Small intestine (tissue), 7 donors: ENCODE results near the gene VWA5A. TPM values are rescaled to one million over a fixed set of nuclear protein-coding genes. Genes with fewer than 3 reads are reported as not detected.
"Not testable (repeated sequence)": the region's sequence is repeated elsewhere in the genome, so short reads cannot be mapped to it uniquely, and the experiment has no call there.

Experiments
- DNase-seq, 2 donors: peaks; one replicate each; pipeline versions ENCODE4 v3.0.0 to v3.0.0-alpha.2; 2013
- FAIRE-seq: peaks from 2 replicates; lab custom pipeline; 2012; peaks lifted over from hg19 to GRCh38; lab: Jason Lieb, UNC
- H3K27ac ChIP-seq, 3 donors: one replicate each; pipeline ENCODE4 v1.5.1; 2013; ENCODE audit warnings: low read length in 2 of 3, mild to moderate bottlenecking in 2 of 3, control low read depth in 1 of 3, inconsistent platforms in 1 of 3, low read depth in 1 of 3, moderate library complexity in 1 of 3
- H3K27me3 ChIP-seq, 3 donors: one replicate each; pipeline ENCODE4 v1.6.1; 2013; ENCODE audit warnings: low read length in 3 of 3, inconsistent platforms in 1 of 3; ENCODE audit not compliant: control insufficient read depth in 3 of 3, insufficient read depth in 3 of 3
- H3K36me3 ChIP-seq, 3 donors: one replicate each; pipeline ENCODE4 v1.6.1; 2013; ENCODE audit warnings: low read length in 3 of 3, inconsistent platforms in 1 of 3, low read depth in 1 of 3, mild to moderate bottlenecking in 1 of 3, moderate library complexity in 1 of 3; ENCODE audit not compliant: control insufficient read depth in 3 of 3, insufficient read depth in 2 of 3
- H3K4me1 ChIP-seq, 3 donors: one replicate each; pipeline ENCODE4 v1.6.1; 2013; ENCODE audit warnings: low read length in 2 of 3, inconsistent platforms in 1 of 3, low read depth in 1 of 3, mild to moderate bottlenecking in 1 of 3, moderate library complexity in 1 of 3; ENCODE audit not compliant: control insufficient read depth in 3 of 3, insufficient read depth in 2 of 3
- H3K4me3 ChIP-seq, 3 donors: one replicate each; pipeline ENCODE4 v1.5.1; 2013; ENCODE audit warnings: low read length in 3 of 3, control low read depth in 1 of 3, inconsistent platforms in 1 of 3, low read depth in 1 of 3, mild to moderate bottlenecking in 1 of 3, moderate library complexity in 1 of 3
- H3K9me3 ChIP-seq, 2 donors: one replicate each; pipeline ENCODE4 v1.6.1; 2013; ENCODE audit warnings: low read depth in 1 of 2, low read length in 1 of 2; ENCODE audit not compliant: control insufficient read depth in 2 of 2, insufficient read depth in 1 of 2
- WGBS, 3 donors: extraction: QIAGEN DNeasy Blood & Tissue Kit; methylation state at CpG; one replicate each; pipeline ENCODE4 v1.1.7; 2013; 5-methylcytosine and 5-hydroxymethylcytosine counted together
- polyA plus RNA-seq, 4 donors: library from polyadenylated mRNA; stranded (reverse) in 3 of 4; unstranded in 1 of 4; fragments of 200-250 nt in 3 of 4; fragments of 120-200 nt in 1 of 4; gene quantifications; one replicate each; pipeline versions ENCODE4 v1.2.1 to v1.2.3, GENCODE V29; 2013
- donor health status: healthy with polysubstance abuse.
- donor health status: control.
- donor health status: control.
- donor health status: Bipolar disorder and iron deficiency.
- donor health status: healthy.

Gene VWA5A
- polyA plus RNA-seq, 4 donors: 21.9 to 38.2 (median 28.7) TPM

DNA sequence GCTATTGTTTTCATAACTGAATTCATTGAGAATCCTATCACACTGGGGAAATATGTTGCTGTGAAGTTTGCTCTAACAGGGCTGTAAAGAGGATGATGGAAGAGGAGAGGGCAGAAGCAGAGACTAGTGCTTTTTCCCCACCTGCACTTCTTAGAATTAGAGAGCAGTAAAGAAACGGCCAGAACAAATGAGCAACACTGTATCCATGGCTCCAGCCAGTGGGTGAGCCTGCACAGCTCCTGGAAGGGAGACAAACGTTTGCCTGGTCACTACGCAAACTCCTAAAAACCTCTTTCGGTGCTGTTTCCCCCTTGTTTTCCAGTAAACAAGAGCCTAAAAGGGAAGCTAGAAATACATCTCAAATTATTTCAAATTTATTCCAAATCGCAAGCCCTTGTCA is 45.7 kb downstream of the VWA5A start:
- Histone ChIP-seq H3K27ac (no peak overlapping the region), H3K4me1 (no peaks in the 10 kb centered on the region), H3K9me3 (no peaks in the 10 kb centered on the region), H3K4me3 (no peak overlapping the region), H3K27me3 (no peaks in the 10 kb centered on the region), H3K36me3 (no peaks in the 10 kb centered on the region)
- DNase-seq (no peak), FAIRE-seq (no peak)
- WGBS, 3 donors: 64 to 72% (median 72%) methylated on average over 5 of the region's 5 CpGs

DNA sequence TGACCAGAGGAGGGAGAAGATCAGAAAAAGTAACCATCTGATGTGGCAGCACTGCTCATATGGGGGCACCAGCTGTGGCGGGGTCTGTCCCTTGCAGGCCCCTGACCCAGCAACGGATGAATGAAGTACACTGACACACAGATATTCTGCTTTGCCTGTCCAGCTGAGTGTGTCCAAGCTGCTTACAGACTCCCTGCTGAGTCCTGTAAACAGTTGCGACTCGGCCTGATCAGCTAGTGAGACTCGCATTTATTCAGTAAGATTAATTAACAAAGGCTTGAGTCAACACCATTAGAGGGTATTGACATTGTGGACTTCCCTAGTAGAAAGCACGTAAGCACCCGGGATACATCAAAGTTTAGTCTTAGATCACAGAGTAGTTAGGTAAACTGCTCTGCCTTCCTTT is 52.6 kb downstream of the VWA5A start:
- no peaks in the 10 kb centered on the region for H3K36me3 ChIP-seq
- H3K4me1 ChIP-seq: no peaks in the 10 kb centered on the region
- no peak for FAIRE-seq
- no peak overlapping the region for H3K4me3 ChIP-seq
- no peaks in the 10 kb centered on the region for H3K27me3 ChIP-seq
- no peak overlapping the region for H3K27ac ChIP-seq
- no peak for DNase-seq
- H3K9me3 ChIP-seq: no peaks in the 10 kb centered on the region
- 55 to 73% (median 68%) methylated on average over 7 of the region's 7 CpGs for WGBS, 3 donors

DNA sequence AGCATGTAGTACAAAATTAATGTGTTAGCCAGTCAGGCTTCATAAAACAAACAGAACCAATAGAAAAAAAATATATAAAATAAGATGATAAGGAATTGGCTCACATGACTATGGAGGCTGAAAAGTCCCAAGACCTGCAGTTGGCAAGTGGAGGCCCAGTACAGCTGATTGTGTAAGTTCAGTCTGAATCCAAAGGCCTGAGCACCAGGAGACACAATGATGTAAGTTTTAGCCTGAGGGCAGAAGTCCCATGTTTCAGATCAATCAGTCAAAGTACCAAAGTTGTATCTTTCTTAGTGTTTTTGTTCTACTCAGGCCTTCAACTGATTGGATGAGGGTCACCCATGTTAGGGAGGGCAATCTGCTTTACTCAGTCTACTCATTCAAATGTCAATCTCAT is 53.5 kb downstream of the VWA5A start:
- H3K9me3 ChIP-seq: no peaks in the 10 kb centered on the region

DNA sequence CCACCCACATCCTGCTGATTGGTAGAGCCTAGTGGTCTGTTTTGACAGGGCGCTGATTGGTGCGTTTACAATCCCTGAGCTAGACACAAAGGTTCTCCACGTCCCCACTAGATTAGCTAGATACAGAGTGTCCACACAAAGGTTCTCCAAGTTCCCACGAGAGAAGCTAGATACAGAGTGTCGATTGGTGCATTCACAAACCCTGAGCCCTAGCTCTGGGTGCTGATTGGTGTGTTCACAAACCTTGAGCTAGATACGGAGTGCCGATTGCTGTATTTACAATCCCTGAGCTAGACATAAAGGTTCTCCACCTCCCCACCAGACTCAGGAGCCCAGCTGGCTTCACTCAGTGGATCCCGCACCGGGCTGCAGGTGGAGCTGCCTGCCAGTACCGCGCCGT is 55.1 kb downstream of the VWA5A start:
- not testable (repeated sequence) for H3K36me3 ChIP-seq, DNase-seq, H3K4me3 ChIP-seq, H3K27me3 ChIP-seq, H3K4me1 ChIP-seq, FAIRE-seq, H3K9me3 ChIP-seq, H3K27ac ChIP-seq
- 86% methylated on average over 6 of the region's 12 CpGs; no CpG with 5 or more reads in 2 of the 3 donors for WGBS, 3 donors

More for the DNA sequence above, 53.5 kb downstream of the VWA5A start:
- Histone ChIP-seq H3K27me3 (no peaks in the 10 kb centered on the region), H3K4me3 (no peak overlapping the region), H3K36me3 (no peaks in the 10 kb centered on the region), H3K4me1 (no peaks in the 10 kb centered on the region), H3K27ac (no peak overlapping the region)
- FAIRE-seq (no peak), DNase-seq (no peak)

DNA sequence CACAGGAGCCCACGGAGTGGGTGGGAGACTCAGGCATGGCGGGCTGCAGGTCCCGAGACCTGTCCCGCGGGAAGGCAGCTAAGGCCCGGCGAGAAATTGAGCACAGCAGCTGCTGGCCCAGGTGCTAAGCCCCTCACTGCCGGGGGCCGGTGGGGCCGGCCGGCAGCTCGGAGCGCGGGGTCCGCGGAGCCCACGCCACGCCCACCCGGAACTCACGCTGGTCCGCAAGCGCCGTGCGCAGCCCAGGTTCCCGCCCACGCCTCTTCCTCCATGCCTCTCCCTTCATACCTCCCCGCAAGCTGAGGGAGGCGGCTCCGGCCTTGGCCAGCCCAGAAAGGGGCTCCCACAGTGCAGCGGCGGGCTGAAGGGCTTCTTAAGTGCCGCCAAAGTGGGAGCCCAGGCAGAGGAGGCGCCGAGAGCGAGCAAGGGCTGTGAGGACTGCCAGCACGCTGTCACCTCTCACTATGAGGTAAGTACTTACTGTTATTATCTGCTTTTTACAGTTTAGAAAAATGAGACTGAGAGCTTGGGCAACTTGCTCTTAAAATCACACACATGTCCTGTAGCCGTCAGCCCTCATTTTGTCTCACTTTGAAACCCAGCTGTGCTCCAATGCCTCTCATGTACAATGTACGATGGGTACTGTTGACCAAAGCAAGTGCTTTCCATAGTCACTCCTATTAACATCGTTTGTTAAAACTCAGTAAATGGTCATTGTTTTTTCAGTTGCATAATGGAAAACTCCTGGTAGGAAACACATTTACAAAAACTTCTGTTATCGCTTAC is 55.7 kb downstream of the VWA5A start:
- no peak for FAIRE-seq

DNA sequence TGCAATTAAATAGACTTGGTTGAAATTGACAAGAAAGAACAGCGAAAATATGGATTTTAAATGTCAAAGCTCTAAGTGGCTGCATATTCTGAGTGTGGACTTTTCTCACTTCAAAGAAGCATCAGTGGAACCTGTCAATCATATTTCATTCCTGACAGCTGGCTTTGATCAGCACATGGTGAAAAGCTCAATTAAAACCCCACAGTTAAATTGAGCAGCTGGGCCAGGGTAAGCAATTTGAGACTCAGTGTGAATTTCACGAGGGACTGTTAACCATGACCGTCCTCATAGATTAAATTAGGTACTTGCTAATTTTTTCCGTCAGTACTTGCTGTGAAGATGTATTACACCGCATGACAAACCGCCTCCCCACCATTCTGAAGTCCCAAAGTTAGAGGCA is 56.9 kb downstream of the VWA5A start:
- WGBS, 3 donors: 79 to 89% (median 82%) methylated on average over 6 of the region's 6 CpGs
- FAIRE-seq (no peak), DNase-seq (no peak)
- H3K27me3 ChIP-seq: no peaks in the 10 kb centered on the region
- H3K36me3 ChIP-seq: no peaks in the 10 kb centered on the region
- H3K27ac ChIP-seq: no peak overlapping the region
- H3K4me3 ChIP-seq: no peak overlapping the region
- H3K4me1 ChIP-seq: no peaks in the 10 kb centered on the region
- H3K9me3 ChIP-seq: no peaks in the 10 kb centered on the region

More for the DNA sequence above, 55.7 kb downstream of the VWA5A start:
- no peaks in the 10 kb centered on the region for H3K4me1 ChIP-seq
- no peak overlapping the region for H3K4me3 ChIP-seq
- H3K27ac ChIP-seq: no peak overlapping the region
- no peak for DNase-seq
- no peaks in the 10 kb centered on the region for H3K36me3 ChIP-seq
- 93 to 94% (median 93%) methylated on average over 24 to 38 of the region's 40 CpGs for WGBS, 3 donors
- no peaks in the 10 kb centered on the region for H3K9me3 ChIP-seq
- no peaks in the 10 kb centered on the region for H3K27me3 ChIP-seq

DNA sequence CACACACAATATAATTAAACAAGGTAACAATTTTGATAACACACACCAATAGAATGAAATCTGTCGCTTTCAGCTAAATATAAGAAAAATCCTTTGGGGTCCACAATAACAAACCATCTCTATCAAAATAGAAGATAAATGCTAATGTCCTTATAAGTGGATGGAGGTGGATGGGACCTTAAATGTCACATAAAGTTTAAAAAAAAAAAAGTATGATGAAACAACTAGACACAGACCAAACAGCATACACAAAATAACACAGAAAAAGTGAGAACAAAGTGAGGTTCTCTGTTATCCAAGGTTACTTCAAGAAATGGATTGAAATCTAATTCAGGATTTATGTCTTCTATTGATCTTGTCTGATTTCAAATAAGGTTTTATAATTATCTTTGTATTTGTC is 57.3 kb downstream of the VWA5A start:
- H3K9me3 ChIP-seq: no peaks in the 10 kb centered on the region
- no peaks in the 10 kb centered on the region for H3K36me3 ChIP-seq
- H3K4me3 ChIP-seq: no peak overlapping the region
- WGBS, 3 donors: 91 to 100% (median 97%) methylated on average over 1 of the region's 1 CpG
- no peaks in the 10 kb centered on the region for H3K4me1 ChIP-seq
- no peak overlapping the region for H3K27ac ChIP-seq
- DNase-seq (no peak), FAIRE-seq (no peak)
- no peaks in the 10 kb centered on the region for H3K27me3 ChIP-seq

DNA sequence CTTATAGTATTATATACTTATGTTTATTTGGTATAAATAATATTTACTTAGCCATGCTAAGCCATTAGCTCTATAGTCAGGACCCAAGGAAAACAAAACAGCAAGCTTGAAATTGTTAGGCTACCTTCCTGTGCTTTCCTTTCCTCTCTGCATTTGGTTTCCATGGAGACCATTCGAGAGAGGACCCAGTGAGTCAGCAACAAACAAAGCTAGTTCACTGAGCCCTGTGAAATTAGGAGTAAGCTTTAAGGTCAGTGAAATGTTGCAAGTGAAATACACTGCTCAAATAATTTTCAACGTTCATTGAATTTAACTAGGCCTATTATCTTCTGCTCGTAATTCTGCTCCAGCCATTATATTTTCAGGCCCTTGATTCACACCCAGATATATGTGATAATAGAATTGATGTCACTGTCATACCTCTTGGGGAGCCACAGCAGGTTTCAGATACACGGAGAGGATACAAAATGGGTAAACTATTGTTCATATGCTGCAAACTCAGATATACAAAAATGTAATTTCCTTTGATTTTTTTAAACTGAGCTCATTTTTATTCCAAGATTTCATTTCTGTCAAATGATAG is 58.8 kb downstream of the VWA5A start:
- DNase-seq (no peak), FAIRE-seq (no peak)
- no peaks in the 10 kb centered on the region for H3K9me3 ChIP-seq
- H3K36me3 ChIP-seq: no peaks in the 10 kb centered on the region
- H3K27ac ChIP-seq: no peak overlapping the region
- WGBS, 3 donors: 29 to 42% (median 37%) methylated on average over 4 of the region's 4 CpGs
- H3K4me3 ChIP-seq: no peak overlapping the region
- no peaks in the 10 kb centered on the region for H3K27me3 ChIP-seq
- H3K4me1 ChIP-seq: no peaks in the 10 kb centered on the region
